CD4-positive, CD25-positive, alpha-beta regulatory T cell (primary cell): Measurements from ENCODE around the gene ZNF428. TPM values are rescaled to one million over a fixed set of nuclear protein-coding genes. Genes with fewer than 3 reads are reported as not detected.
"Not testable (repeated sequence)": the region's sequence is repeated elsewhere in the genome, so short reads cannot be mapped to it uniquely, and the experiment has no call there.

Source experiments
- ATAC-seq, 2 donors: fragments of 150-1000 bp; cut with Tn5 transposase; one replicate each; pipeline ENCODE4 v1.10.0; 2021; ENCODE audit warnings: low read depth in 2 of 2, moderate number of reproducible peaks in 2 of 2, moderate library complexity in 1 of 2
- DNase-seq, 3 donors: peaks; one replicate each; pipeline versions ENCODE4 v3.0.0 to v3.0.0-alpha.2; 2012 to 2022; ENCODE audit warnings: mixed read lengths in 1 of 3
- H3K27ac ChIP-seq: one replicate; pipeline ENCODE4 v1.7.0; 2013; ENCODE audit warnings: mild to moderate bottlenecking, low read length; ENCODE audit not compliant: insufficient read depth, poor library complexity, severe bottlenecking
- H3K27me3 ChIP-seq: one replicate; pipeline ENCODE4 v1.7.0; 2013; ENCODE audit warnings: low read length; ENCODE audit not compliant: control insufficient read depth, insufficient read depth
- H3K36me3 ChIP-seq: one replicate; pipeline ENCODE4 v1.7.0; 2013; ENCODE audit warnings: mild to moderate bottlenecking, low read length, moderate library complexity; ENCODE audit not compliant: control insufficient read depth, insufficient read depth
- H3K4me1 ChIP-seq: 2 replicates; pipeline ENCODE4 v1.7.0; 2013; ENCODE audit warnings: mild to moderate bottlenecking, low read length; ENCODE audit not compliant: insufficient read depth, control insufficient read depth, poor library complexity, severe bottlenecking
- H3K4me3 ChIP-seq: one replicate; pipeline ENCODE4 v1.7.0; 2013; ENCODE audit warnings: low read depth, mild to moderate bottlenecking, low read length, moderate library complexity
- H3K9me3 ChIP-seq, 2 experiments: 1 replicate in 1 of 2; 2 replicates in 1 of 2; pipeline ENCODE4 v1.7.0; 2013; ENCODE audit warnings: low read length in 2 of 2, mild to moderate bottlenecking in 1 of 2, moderate library complexity in 1 of 2; ENCODE audit not compliant: control insufficient read depth in 2 of 2
- H3K27ac Mint-ChIP-seq, 3 donors: one replicate each; pipeline ENCODE4 v1.8.0; 2020 to 2022; ENCODE audit warnings: mild to moderate bottlenecking in 3 of 3, mixed read lengths in 3 of 3, moderate library complexity in 2 of 3
- H3K27me3 Mint-ChIP-seq: one replicate; pipeline ENCODE4 v1.8.0; 2022; ENCODE audit warnings: mild to moderate bottlenecking, mixed read lengths
- H3K36me3 Mint-ChIP-seq: one replicate; pipeline ENCODE4 v1.8.0; 2020; ENCODE audit warnings: mixed read lengths
- H3K4me1 Mint-ChIP-seq, 4 donors: one replicate each; pipeline ENCODE4 v1.8.0; 2020 to 2022; ENCODE audit warnings: mixed read lengths in 4 of 4, mild to moderate bottlenecking in 1 of 4
- H3K4me3 Mint-ChIP-seq, 4 donors: one replicate each; pipeline ENCODE4 v1.8.0; 2020 to 2022; ENCODE audit warnings: mild to moderate bottlenecking in 4 of 4, mixed read lengths in 4 of 4, moderate library complexity in 3 of 4
- H3K9me3 Mint-ChIP-seq, 7 donors: one replicate each; pipeline ENCODE4 v1.8.0; 2020 to 2022; ENCODE audit warnings: mixed read lengths in 7 of 7, mild to moderate bottlenecking in 3 of 7, moderate library complexity in 2 of 7
- polyA plus RNA-seq, 4 donors: library from polyadenylated mRNA; unstranded; fragments of 300-500 nt; fragmentation: Illumina TruSeq; gene quantifications; one replicate each; pipeline ENCODE4 v1.2.3, GENCODE V29; 2021
- total RNA-seq: library from RNA; stranded (reverse); gene quantifications from one replicate; pipeline ENCODE4 v1.2.3, GENCODE V29; 2022

ZNF428 gene
- total and polyA plus RNA-seq, 5 donors from 2014 or later, result 12.6 to 26.6 (median 14.4) TPM

GRCh38 chr19:43587029-43587428 is 32.4 kb downstream of the ZNF428 start:
- H3K27ac Mint-ChIP-seq, result not testable (repeated sequence)

GRCh38 chr19:43586346-43586745 is 33.1 kb downstream of the ZNF428 start:
- Mint-ChIP-seq H3K27me3 (no peaks in the 10 kb centered on the region), H3K36me3 (peaks cover 12% of the 10 kb centered on the region), H3K9me3 (no peaks in the 10 kb centered on the region), H3K27ac (peak overlapping the region in 2 of 3 donors; percentile 9 to 18), H3K4me3 (no peak overlapping the region), H3K4me1 (peaks cover 0 to 21% (median 8%) of the 10 kb centered on the region in 4 donors)
- no peak for DNase-seq
- Histone ChIP-seq H3K4me1 (no peaks in the 10 kb centered on the region), H3K4me3 (no peak overlapping the region), H3K27me3 (no peaks in the 10 kb centered on the region), H3K27ac (no peak overlapping the region), H3K36me3 (no peaks in the 10 kb centered on the region), H3K9me3 (no peaks in the 10 kb centered on the region)
- ATAC-seq, result no peak

More at GRCh38 chr19:43587029-43587428, 32.4 kb downstream of the ZNF428 start:
- Mint-ChIP-seq H3K36me3 (peaks cover 12% of the 10 kb centered on the region), H3K4me1 (peaks cover 0 to 21% (median 8%) of the 10 kb centered on the region in 4 donors)
- H3K27me3 ChIP-seq, H3K4me1 ChIP-seq, H3K9me3 ChIP-seq, H3K36me3 ChIP-seq, ATAC-seq, H3K27me3 Mint-ChIP-seq, H3K4me3 ChIP-seq, DNase-seq, H3K9me3 Mint-ChIP-seq, H3K4me3 Mint-ChIP-seq, H3K27ac ChIP-seq: not testable (repeated sequence)

- no peaks in the 10 kb centered on the region for H3K27me3 ChIP-seq
- no peaks in the 10 kb centered on the region for H3K9me3 ChIP-seq
- no peak for DNase-seq
- H3K9me3 Mint-ChIP-seq, result no peaks in the 10 kb centered on the region
- no peaks in the 10 kb centered on the region for H3K27me3 Mint-ChIP-seq
- H3K27ac ChIP-seq, result no peak overlapping the region
- peaks cover 3% of the 10 kb centered on the region for H3K36me3 Mint-ChIP-seq
- ATAC-seq, result no peak
- no peaks in the 10 kb centered on the region for H3K4me1 ChIP-seq
- H3K4me1 Mint-ChIP-seq, result peaks cover 0 to 14% (median 9%) of the 10 kb centered on the region in 4 donors
- peak overlapping the region in 1 of 4 donors; percentile 24 for H3K4me3 Mint-ChIP-seq
- H3K36me3 ChIP-seq, result no peaks in the 10 kb centered on the region
- H3K4me3 ChIP-seq, result no peak overlapping the region
- peak overlapping the region in 2 of 3 donors; percentile 56 to 62 for H3K27ac Mint-ChIP-seq
Observed at GRCh38 chr19:43584484-43584883, 34.9 kb downstream of the ZNF428 start.

- peak overlapping the region in 1 of 3 donors; percentile 60 for H3K27ac Mint-ChIP-seq
- Histone ChIP-seq H3K9me3 (no peaks in the 10 kb centered on the region), H3K4me3 (no peak overlapping the region), H3K27me3 (no peaks in the 10 kb centered on the region), H3K36me3 (no peaks in the 10 kb centered on the region), H3K27ac (no peak overlapping the region), H3K4me1 (no peaks in the 10 kb centered on the region)
- no peaks in the 10 kb centered on the region for H3K27me3 Mint-ChIP-seq
- H3K4me3 Mint-ChIP-seq, result peak overlapping the region in 1 of 4 donors; percentile 18
- DNase-seq, result no peak
- H3K4me1 Mint-ChIP-seq, result peaks cover 0 to 15% (median 8%) of the 10 kb centered on the region in 4 donors
- ATAC-seq, result no peak
- H3K36me3 Mint-ChIP-seq, result peaks cover 3% of the 10 kb centered on the region
- no peaks in the 10 kb centered on the region for H3K9me3 Mint-ChIP-seq
Observed at GRCh38 chr19:43582495-43582894, 36.9 kb downstream of the ZNF428 start.

GRCh38 chr19:43581467-43581866 is 38.0 kb downstream of the ZNF428 start:
- DNase-seq, result no peak
- H3K27ac Mint-ChIP-seq, result no peak overlapping the region
- no peak overlapping the region for H3K4me3 ChIP-seq
- no peaks in the 10 kb centered on the region for H3K36me3 ChIP-seq
- no peaks in the 10 kb centered on the region for H3K9me3 Mint-ChIP-seq
- H3K4me3 Mint-ChIP-seq, result peak overlapping the region in 1 of 4 donors; percentile 70
- no peak for ATAC-seq
- H3K9me3 ChIP-seq, result no peaks in the 10 kb centered on the region
- peaks cover 3% of the 10 kb centered on the region for H3K36me3 Mint-ChIP-seq
- peaks cover 5% of the 10 kb centered on the region for H3K27me3 Mint-ChIP-seq
- H3K27ac ChIP-seq, result no peak overlapping the region
- peaks cover 0 to 16% (median 9%) of the 10 kb centered on the region in 4 donors for H3K4me1 Mint-ChIP-seq
- H3K27me3 ChIP-seq, result no peaks in the 10 kb centered on the region
- H3K4me1 ChIP-seq, result no peaks in the 10 kb centered on the region

DNA sequence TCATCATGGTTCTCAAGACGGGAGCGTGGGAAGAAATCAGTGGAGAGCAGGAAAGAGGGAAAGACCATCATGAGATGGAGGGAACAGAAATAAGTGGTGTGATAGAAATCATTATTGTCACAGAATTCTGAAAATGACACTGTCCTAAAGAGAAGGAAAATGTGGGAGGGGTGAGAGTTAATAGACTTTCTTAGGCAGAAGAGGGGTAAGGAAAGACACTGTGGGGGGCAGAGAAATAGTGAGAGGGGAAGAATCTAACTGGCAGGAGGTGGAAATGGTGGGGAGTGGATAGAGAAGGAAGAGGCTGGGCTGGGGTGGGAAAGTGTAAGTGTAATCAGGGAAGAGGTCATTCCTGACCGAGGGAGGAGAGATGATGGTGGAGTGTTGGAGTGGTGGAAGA is 40.6 kb downstream of the ZNF428 start:
- H3K27ac Mint-ChIP-seq, result peak overlapping the region in 1 of 3 donors; percentile 86
- peaks cover 10% of the 10 kb centered on the region for H3K27me3 Mint-ChIP-seq
- peaks cover 0 to 29% (median 13%) of the 10 kb centered on the region in 4 donors for H3K4me1 Mint-ChIP-seq
- no peaks in the 10 kb centered on the region for H3K9me3 Mint-ChIP-seq
- Histone ChIP-seq H3K27me3 (no peaks in the 10 kb centered on the region), H3K4me3 (no peak overlapping the region), H3K9me3 (no peaks in the 10 kb centered on the region), H3K36me3 (no peaks in the 10 kb centered on the region), H3K27ac (no peak overlapping the region), H3K4me1 (peaks cover 18% of the 10 kb centered on the region)
- no peaks in the 10 kb centered on the region for H3K36me3 Mint-ChIP-seq
- peak overlapping the region in 2 of 4 donors; percentile 19 to 76 for H3K4me3 Mint-ChIP-seq
- ATAC-seq, result no peak
- no peak for DNase-seq

- Histone ChIP-seq H3K36me3 (peaks cover 4% of the 10 kb centered on the region), H3K27me3 (no peaks in the 10 kb centered on the region), H3K4me1 (peaks cover 20% of the 10 kb centered on the region), H3K27ac (peak overlapping the region; percentile 76), H3K9me3 (no peaks in the 10 kb centered on the region), H3K4me3 (peak overlapping the region; percentile 53)
- H3K9me3 Mint-ChIP-seq, result no peaks in the 10 kb centered on the region
- DNase-seq (no peak), ATAC-seq (no peak)
- peaks cover 6 to 46% (median 22%) of the 10 kb centered on the region in 4 donors for H3K4me1 Mint-ChIP-seq
- peak overlapping the region; percentile 44 to 97 (median 76) for H3K4me3 Mint-ChIP-seq
- H3K27me3 Mint-ChIP-seq, result peaks cover 10% of the 10 kb centered on the region
- H3K36me3 Mint-ChIP-seq, result peaks cover 10% of the 10 kb centered on the region
- H3K27ac Mint-ChIP-seq, result peak overlapping the region; percentile 48 to 99 (median 98)
Observed at GRCh38 chr19:43575955-43576878, 43.2 kb downstream of the ZNF428 start.
